Measurements from ENCODE around the gene EFNB2.

EFNB2 gene

GRCh38 chr13:106523576-106523975 is 11.9 kb downstream of the EFNB2 start:
- no peak for DNase-seq

GRCh38 chr13:106522898-106523525 is 12.4 kb downstream of the EFNB2 start:
- no peak for DNase-seq

- no peak for DNase-seq
Observed at GRCh38 chr13:106522112-106522705, 13.3 kb downstream of the EFNB2 start.

- DNase-seq = no peak
Observed at GRCh38 chr13:106521095-106521799, 14.2 kb downstream of the EFNB2 start.

DNA sequence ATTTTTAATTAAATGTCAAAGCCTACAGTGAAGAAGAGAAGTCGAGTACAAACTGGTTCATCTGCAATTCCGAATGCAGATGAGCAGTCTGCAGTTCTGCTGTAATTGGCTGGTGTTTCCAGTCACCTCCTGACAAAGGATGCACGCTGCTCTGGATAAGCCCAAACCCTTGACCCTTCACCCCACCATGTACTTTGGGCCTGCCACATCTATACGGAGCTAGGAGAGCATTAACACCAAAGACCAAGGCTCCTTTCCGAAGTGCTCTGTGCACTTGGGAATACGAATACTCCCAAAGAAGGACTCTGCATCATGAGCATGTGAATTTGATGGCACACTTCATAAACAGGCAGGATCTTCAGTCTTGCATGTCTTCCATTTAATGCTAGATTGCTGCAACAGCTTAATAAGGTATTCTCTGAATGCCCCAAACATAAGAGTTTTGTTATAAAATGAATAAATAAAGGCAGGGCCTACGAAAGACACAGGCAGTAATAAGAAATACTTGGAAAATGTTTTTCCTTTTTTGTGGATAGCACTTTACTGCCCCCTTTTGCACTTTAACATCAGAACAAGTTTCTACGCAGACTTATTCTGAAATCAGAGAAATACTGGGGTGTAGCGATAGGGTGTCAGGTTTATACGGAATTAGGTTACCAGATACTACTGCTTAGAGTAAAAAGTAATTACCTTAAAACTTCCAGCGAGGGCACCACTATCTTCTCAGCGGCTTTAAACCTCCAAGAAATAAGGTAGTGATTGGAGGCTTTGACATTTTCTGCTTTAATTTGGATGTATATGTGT is 15.0 kb downstream of the EFNB2 start:
- DNase-seq = no peak

- no peak for DNase-seq
Observed at GRCh38 chr13:106518512-106518911, 16.9 kb downstream of the EFNB2 start.

GRCh38 chr13:106517109-106517847 is 18.2 kb downstream of the EFNB2 start:
- no peak for DNase-seq

DNA sequence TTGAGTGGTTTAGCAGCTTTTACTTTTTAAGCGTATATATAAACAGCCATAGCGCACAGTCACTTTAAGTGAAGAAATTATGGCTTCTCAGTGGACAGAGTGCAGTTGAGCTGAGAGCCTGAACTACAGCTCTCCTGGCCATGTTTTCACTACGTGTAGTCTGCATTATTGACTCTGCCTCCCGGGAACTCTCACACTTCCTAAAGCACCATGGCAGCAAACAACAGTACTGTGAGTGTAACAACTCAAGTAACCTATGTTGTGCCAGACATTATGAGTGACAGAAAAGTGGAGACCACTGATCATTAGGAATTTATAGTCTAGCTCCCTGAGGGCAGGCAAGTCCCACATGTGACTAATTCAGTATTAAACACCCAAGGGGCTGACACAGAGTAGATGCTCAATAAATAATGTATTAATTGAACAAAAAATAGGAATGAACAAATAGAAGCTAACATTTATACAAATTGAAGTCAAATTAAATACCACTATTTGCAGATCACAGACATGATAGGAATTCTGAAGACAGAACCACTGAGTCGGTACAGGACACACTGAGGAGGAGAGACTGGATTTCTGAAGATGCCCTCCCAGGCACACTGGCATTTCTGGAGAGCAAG is 19.7 kb downstream of the EFNB2 start:
- no peak for DNase-seq

- no peak for DNase-seq
Observed at GRCh38 chr13:106514928-106515634, 20.4 kb downstream of the EFNB2 start.

DNA sequence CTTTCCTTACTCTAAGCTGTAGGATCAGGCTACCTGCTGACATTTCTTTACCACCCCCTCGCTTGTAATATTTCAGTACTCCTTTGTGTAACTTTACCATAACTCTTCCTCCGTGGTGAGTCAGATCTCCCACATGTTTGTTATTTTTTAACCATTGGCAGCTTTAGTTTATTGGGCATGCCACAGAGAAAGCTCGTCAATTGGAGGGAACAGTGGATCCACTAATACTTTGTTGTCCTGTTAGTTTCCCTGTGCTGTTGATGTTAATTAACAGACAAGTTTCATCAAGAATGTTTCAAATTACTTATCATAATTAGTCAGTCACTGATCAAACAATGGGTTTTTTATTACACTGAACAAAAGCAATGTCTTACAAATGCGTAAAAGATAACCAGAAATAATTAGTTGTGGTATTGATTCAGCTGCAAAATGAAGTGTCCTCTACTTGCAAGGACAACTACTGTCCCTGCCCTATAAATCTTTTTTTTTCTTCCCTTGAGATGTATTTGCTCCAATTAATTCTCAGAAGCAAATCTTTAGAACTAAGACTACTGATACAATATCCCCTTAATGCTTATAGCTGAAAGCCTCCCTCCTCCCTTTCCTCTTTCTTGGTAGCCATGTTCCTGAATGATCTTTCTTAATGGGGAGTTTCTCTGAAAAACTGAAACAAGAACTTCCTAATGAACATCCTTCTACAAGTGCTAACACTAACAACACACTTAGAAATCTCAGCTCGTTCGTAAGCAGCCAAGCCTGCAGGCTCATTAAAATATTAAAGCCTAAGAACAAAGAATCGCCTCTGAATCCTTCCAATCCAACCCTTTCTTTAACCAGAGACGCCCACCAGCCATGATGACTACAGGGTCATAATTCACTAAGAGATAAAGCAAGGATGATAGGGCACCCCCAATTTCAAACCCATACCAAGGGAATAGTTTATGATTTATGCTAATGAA is 22.2 kb downstream of the EFNB2 start:
- DNase-seq = no peak

GRCh38 chr13:106507560-106508274 is 27.7 kb downstream of the EFNB2 start:
- DNase-seq = no peak

- no peak for DNase-seq
Observed at GRCh38 chr13:106506286-106506685, 29.2 kb downstream of the EFNB2 start.

GRCh38 chr13:106505732-106506131 is 29.7 kb downstream of the EFNB2 start:
- no peak for DNase-seq

GRCh38 chr13:106505295-106505694 is 30.2 kb downstream of the EFNB2 start:
- no peak for DNase-seq

GRCh38 chr13:106503730-106504453 is 31.6 kb downstream of the EFNB2 start:
- no peak for DNase-seq

GRCh38 chr13:106503272-106503671 is 32.2 kb downstream of the EFNB2 start:
- DNase-seq = no peak

- DNase-seq = no peak
Observed at GRCh38 chr13:106500445-106500844, 35.0 kb downstream of the EFNB2 start.

GRCh38 chr13:106499896-106500295 is 35.6 kb downstream of the EFNB2 start:
- no peak for DNase-seq

GRCh38 chr13:106499113-106499512 is 36.3 kb downstream of the EFNB2 start:
- DNase-seq = no peak
